ENCODE measurements around the gene NUBPL.

Gene NUBPL

DNA sequence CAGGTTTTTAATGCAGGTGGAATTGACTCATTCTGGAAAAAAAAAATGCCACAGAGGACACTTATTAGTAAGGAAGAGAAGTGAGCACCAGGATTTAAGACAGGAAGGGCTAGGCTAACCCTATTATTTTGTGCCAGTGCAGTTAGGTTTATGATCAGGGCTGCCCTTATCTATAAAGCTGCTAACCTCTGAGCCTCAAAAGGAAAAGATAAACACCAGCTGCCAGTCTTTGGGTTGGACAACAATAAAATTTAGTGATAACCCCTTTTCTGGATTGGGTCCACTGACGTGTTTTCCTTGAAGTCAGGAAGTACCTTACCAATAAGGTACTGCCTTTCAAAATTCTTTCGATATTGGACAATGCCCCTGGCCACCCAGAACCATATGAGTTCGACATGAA lies 128.9 kb downstream of the NUBPL start:
- H4K20me1 ChIP-seq (ENCODE audit: control insufficient read depth, insufficient read depth, low read depth, low read length) = no peaks in the 10 kb centered on the region
- H3K79me2 ChIP-seq (ENCODE audit: control insufficient read depth, low read length) = no peaks in the 10 kb centered on the region
- no peaks in the 10 kb centered on the region for H3K27me3 ChIP-seq (ENCODE audit: control insufficient read depth, low read length)
- no peaks in the 10 kb centered on the region for H3K9me3 ChIP-seq (ENCODE audit: control insufficient read depth, insufficient read depth, low read length)
- no peaks in the 10 kb centered on the region for H3K4me1 ChIP-seq (ENCODE audit: control insufficient read depth, low read length)
- no peak for TF ChIP-seq EZH2phosphoT487 (IDR thresholded peaks at IDR 0.05; ENCODE audit: borderline replicate concordance, low read length)
- TF ChIP-seq, protein P1, sequence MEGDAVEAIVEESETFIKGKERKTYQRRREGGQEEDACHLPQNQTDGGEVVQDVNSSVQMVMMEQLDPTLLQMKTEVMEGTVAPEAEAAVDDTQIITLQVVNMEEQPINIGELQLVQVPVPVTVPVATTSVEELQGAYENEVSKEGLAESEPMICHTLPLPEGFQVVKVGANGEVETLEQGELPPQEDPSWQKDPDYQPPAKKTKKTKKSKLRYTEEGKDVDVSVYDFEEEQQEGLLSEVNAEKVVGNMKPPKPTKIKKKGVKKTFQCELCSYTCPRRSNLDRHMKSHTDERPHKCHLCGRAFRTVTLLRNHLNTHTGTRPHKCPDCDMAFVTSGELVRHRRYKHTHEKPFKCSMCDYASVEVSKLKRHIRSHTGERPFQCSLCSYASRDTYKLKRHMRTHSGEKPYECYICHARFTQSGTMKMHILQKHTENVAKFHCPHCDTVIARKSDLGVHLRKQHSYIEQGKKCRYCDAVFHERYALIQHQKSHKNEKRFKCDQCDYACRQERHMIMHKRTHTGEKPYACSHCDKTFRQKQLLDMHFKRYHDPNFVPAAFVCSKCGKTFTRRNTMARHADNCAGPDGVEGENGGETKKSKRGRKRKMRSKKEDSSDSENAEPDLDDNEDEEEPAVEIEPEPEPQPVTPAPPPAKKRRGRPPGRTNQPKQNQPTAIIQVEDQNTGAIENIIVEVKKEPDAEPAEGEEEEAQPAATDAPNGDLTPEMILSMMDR (IDR thresholded peaks at IDR 0.05; ENCODE audit: low read depth, low read length, poor library complexity, severe bottlenecking) = no peak
- H3K36me3 ChIP-seq (ENCODE audit: control insufficient read depth, low read length) = no peaks in the 10 kb centered on the region
- no peaks in the 10 kb centered on the region for H3F3A ChIP-seq (ENCODE audit: control insufficient read depth, insufficient read depth)
- no peak overlapping the region for H3K4me3 ChIP-seq (ENCODE audit: low read length)
- no peaks in the 10 kb centered on the region for H3K9me2 ChIP-seq (replicated peaks; ENCODE audit: control insufficient read depth, low read length)
- no peak overlapping the region for H3K27ac ChIP-seq (ENCODE audit: low read depth, low read length)
- no peak overlapping the region for H3K4me2 ChIP-seq (ENCODE audit: low read length)

DNA sequence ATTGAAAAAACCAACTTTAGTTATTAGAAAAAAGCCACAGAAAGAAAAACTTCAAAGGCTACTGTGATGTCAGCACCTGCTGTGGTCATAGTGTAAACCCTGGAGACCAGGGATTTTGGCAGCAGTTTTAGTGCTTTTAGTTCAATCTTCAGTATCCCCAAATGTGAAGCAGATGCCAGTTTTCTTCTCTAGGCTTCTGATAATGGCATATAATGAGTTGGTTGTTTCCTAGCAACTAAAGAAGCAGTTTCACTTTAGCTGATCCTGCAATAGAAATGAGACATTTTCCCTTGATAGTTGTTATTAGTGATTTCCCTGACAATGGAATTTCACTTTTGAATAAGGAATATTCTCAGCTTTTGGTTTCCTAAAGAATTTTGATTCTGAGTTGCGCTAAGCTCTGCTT lies 131.2 kb downstream of the NUBPL start:
- no peaks in the 10 kb centered on the region for H3K4me1 ChIP-seq (ENCODE audit: control insufficient read depth, low read length)
- no peaks in the 10 kb centered on the region for H3K9me3 ChIP-seq (ENCODE audit: control insufficient read depth, insufficient read depth, low read length)
- H3K9me2 ChIP-seq (replicated peaks; ENCODE audit: control insufficient read depth, low read length) = no peaks in the 10 kb centered on the region
- H4K20me1 ChIP-seq (ENCODE audit: control insufficient read depth, insufficient read depth, low read depth, low read length) = no peaks in the 10 kb centered on the region
- TF ChIP-seq EZH2phosphoT487 (IDR thresholded peaks at IDR 0.05; ENCODE audit: borderline replicate concordance, low read length) = no peak
- TF ChIP-seq, protein P1 (IDR thresholded peaks at IDR 0.05; ENCODE audit: low read depth, low read length, poor library complexity, severe bottlenecking) = no peak
- H3K36me3 ChIP-seq (ENCODE audit: control insufficient read depth, low read length) = no peaks in the 10 kb centered on the region
- H3F3A ChIP-seq (ENCODE audit: control insufficient read depth, insufficient read depth) = no peaks in the 10 kb centered on the region
- no peak overlapping the region for H3K27ac ChIP-seq (ENCODE audit: low read depth, low read length)
- H3K27me3 ChIP-seq (ENCODE audit: control insufficient read depth, low read length) = no peaks in the 10 kb centered on the region
- H3K4me3 ChIP-seq (ENCODE audit: low read length) = no peak overlapping the region
- no peaks in the 10 kb centered on the region for H3K79me2 ChIP-seq (ENCODE audit: control insufficient read depth, low read length)
- H3K4me2 ChIP-seq (ENCODE audit: low read length) = no peak overlapping the region

GRCh38 chr14:31696378-31696777 lies 135.2 kb downstream of the NUBPL start:
- Histone ChIP-seq H3K9me3 (ENCODE audit: control insufficient read depth, insufficient read depth, low read length) (no peaks in the 10 kb centered on the region), H3K4me1 (ENCODE audit: control insufficient read depth, low read length) (no peaks in the 10 kb centered on the region), H4K20me1 (ENCODE audit: control insufficient read depth, insufficient read depth, low read depth, low read length) (no peaks in the 10 kb centered on the region), H3K4me3 (ENCODE audit: low read length) (no peak overlapping the region), H3K27ac (ENCODE audit: low read depth, low read length) (no peak overlapping the region), H3K9me2 (replicated peaks; ENCODE audit: control insufficient read depth, low read length) (no peaks in the 10 kb centered on the region), H3F3A (ENCODE audit: control insufficient read depth, insufficient read depth) (no peaks in the 10 kb centered on the region), H3K79me2 (ENCODE audit: control insufficient read depth, low read length) (no peaks in the 10 kb centered on the region), H3K36me3 (ENCODE audit: control insufficient read depth, low read length) (no peaks in the 10 kb centered on the region), H3K4me2 (ENCODE audit: low read length) (no peak overlapping the region), H3K27me3 (ENCODE audit: control insufficient read depth, low read length) (no peaks in the 10 kb centered on the region)
- TF ChIP-seq EZH2phosphoT487 (IDR thresholded peaks at IDR 0.05; ENCODE audit: borderline replicate concordance, low read length) = no peak
- TF ChIP-seq, protein P1 (IDR thresholded peaks at IDR 0.05; ENCODE audit: low read depth, low read length, poor library complexity, severe bottlenecking) = no peak

DNA sequence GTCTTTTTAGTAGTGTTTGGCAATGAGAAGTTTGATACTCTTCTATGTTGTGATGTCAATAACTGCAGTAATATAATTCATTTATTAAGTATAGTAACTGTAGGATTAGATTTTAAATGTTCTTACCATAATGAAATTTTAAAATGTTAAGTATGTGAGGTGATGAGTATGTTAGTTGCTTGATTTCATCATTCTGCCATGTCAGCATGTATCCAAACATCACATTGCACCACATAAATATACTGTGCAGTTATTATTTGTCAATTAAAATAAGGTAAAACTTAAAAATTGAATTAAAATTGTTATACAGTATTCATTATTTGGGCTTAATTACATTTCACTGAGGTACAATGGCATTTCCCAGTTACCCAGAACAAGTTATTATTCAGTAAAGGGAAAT lies 138.6 kb downstream of the NUBPL start:
- no peaks in the 10 kb centered on the region for H3K36me3 ChIP-seq (ENCODE audit: control insufficient read depth, low read length)

More for the DNA sequence above, 138.6 kb downstream of the NUBPL start:
- H3K79me2 ChIP-seq (ENCODE audit: control insufficient read depth, low read length) = no peaks in the 10 kb centered on the region
- H3F3A ChIP-seq (ENCODE audit: control insufficient read depth, insufficient read depth) = no peaks in the 10 kb centered on the region
- no peak for TF ChIP-seq EZH2phosphoT487 (IDR thresholded peaks at IDR 0.05; ENCODE audit: borderline replicate concordance, low read length)
- TF ChIP-seq, protein P1 (IDR thresholded peaks at IDR 0.05; ENCODE audit: low read depth, low read length, poor library complexity, severe bottlenecking) = no peak
- H3K4me2 ChIP-seq (ENCODE audit: low read length) = no peak overlapping the region
- no peaks in the 10 kb centered on the region for H3K4me1 ChIP-seq (ENCODE audit: control insufficient read depth, low read length)
- no peaks in the 10 kb centered on the region for H4K20me1 ChIP-seq (ENCODE audit: control insufficient read depth, insufficient read depth, low read depth, low read length)
- H3K9me3 ChIP-seq (ENCODE audit: control insufficient read depth, insufficient read depth, low read length) = no peaks in the 10 kb centered on the region
- no peak overlapping the region for H3K27ac ChIP-seq (ENCODE audit: low read depth, low read length)
- H3K27me3 ChIP-seq (ENCODE audit: control insufficient read depth, low read length) = no peaks in the 10 kb centered on the region
- no peak overlapping the region for H3K4me3 ChIP-seq (ENCODE audit: low read length)
- H3K9me2 ChIP-seq (replicated peaks; ENCODE audit: control insufficient read depth, low read length) = no peaks in the 10 kb centered on the region

All from DOHH2 (cell line).